ENCODE results near the gene MAFG.

GRCh38 chr17:81905424-81905875, 22.1 kb downstream of the MAFG start:
- TF ChIP-seq CTCF (IDR thresholded peaks at IDR 0.05) (no peak), POLR2A (IDR thresholded peaks at IDR 0.05) (no peak)

Measured in Peyer's patch (tissue), 4 donors.